Body of pancreas (tissue), 4 donors: ENCODE data around the gene CFLAR.

ENCODE experiments used
- POLR2A ChIP-seq, 3 donors: fragments of 450-650 bp; IDR thresholded peaks; one replicate each; pipeline ENCODE4 v1.6.1; 2016; ENCODE audit warnings: antibody characterized with exemption in 3 of 3, mild to moderate bottlenecking in 2 of 3
- TF ChIP-seq, protein P1 (sequence below), 7 experiments: fragments of 450-650 bp in 4 of 7; fragments of 200-600 bp in 3 of 7; sonication (generic) in 3 of 7; IDR thresholded peaks; one replicate each; pipeline ENCODE4 v1.5.1; 2016 to 2019; ENCODE audit warnings: antibody characterized with exemption in 7 of 7

DNA sequence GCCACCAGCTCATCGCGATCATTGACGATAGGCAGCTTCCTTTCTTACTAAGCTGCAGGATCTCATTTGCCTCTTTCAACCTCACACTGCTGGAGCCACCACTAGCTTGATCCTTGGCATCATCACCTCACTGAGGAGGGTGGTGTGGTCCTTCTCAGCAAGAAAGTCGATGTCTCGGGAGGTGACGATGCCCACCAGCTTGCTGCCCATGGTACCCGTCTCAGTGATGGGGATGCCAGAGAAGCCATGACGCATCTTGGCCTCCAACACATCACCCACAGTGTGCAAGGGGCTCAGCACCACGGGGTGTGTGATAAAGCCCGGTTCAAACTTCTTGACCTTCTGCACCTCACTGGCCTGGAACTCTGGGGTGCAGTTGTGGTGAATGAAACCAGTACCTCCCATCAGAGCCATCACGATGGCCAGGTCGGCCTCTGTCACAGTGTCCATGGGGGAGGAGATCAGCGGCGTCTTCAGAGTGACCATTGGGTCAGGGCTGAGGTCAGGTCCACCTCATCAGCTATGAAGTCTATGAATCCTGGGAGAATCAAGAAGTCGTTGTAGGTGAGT, 22.5 kb downstream of the CFLAR start:
- TF ChIP-seq, protein P1, sequence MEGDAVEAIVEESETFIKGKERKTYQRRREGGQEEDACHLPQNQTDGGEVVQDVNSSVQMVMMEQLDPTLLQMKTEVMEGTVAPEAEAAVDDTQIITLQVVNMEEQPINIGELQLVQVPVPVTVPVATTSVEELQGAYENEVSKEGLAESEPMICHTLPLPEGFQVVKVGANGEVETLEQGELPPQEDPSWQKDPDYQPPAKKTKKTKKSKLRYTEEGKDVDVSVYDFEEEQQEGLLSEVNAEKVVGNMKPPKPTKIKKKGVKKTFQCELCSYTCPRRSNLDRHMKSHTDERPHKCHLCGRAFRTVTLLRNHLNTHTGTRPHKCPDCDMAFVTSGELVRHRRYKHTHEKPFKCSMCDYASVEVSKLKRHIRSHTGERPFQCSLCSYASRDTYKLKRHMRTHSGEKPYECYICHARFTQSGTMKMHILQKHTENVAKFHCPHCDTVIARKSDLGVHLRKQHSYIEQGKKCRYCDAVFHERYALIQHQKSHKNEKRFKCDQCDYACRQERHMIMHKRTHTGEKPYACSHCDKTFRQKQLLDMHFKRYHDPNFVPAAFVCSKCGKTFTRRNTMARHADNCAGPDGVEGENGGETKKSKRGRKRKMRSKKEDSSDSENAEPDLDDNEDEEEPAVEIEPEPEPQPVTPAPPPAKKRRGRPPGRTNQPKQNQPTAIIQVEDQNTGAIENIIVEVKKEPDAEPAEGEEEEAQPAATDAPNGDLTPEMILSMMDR (IDR thresholded peaks at IDR 0.05), result no peak
- TF ChIP-seq POLR2A (IDR thresholded peaks at IDR 0.05), result no peak
